ENCODE results near the gene CYP27B1.
"Not testable (repeated sequence)": the region's sequence is repeated elsewhere in the genome, so short reads cannot be mapped to it uniquely, and the experiment has no call there.

The CYP27B1 gene

DNA sequence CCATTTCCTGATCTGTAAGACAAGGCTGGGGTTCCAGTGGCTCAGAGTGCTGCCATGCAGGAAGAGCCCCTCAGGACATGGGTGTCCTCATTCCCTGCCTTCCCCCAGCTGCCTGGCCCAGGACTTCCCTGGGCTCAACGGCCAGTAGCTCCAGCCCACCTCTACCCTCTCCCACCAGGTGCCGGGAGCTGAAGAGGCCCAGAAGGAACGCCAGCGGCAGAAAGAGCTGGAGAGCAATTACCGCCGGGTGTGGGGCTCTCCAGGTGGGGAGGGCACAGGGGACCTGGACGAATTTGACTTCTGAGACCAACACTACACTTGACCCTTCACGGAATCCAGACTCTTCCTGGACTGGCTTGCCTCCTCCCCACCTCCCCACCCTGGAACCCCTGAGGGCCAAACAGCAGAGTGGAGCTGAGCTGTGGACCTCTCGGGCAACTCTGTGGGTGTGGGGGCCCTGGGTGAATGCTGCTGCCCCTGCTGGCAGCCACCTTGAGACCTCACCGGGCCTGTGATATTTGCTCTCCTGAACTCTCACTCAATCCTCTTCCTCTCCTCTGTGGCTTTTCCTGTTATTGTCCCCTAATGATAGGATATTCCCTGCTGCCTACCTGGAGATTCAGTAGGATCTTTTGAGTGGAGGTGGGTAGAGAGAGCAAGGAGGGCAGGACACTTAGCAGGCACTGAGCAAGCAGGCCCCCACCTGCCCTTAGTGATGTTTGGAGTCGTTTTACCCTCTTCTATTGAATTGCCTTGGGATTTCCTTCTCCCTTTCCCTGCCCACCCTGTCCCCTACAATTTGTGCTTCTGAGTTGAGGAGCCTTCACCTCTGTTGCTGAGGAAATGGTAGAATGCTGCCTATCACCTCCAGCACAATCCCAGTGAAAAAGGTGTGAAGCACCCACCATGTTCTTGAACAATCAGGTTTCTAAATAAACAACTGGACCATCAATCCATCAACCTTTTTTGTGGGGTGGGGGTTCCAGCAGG is 46.0 kb downstream of the CYP27B1 start:
- no peak for DNase-seq

- DNase-seq: no peak
Measured at GRCh38 chr12:57719777-57720605, 46.9 kb downstream of the CYP27B1 start.

DNA sequence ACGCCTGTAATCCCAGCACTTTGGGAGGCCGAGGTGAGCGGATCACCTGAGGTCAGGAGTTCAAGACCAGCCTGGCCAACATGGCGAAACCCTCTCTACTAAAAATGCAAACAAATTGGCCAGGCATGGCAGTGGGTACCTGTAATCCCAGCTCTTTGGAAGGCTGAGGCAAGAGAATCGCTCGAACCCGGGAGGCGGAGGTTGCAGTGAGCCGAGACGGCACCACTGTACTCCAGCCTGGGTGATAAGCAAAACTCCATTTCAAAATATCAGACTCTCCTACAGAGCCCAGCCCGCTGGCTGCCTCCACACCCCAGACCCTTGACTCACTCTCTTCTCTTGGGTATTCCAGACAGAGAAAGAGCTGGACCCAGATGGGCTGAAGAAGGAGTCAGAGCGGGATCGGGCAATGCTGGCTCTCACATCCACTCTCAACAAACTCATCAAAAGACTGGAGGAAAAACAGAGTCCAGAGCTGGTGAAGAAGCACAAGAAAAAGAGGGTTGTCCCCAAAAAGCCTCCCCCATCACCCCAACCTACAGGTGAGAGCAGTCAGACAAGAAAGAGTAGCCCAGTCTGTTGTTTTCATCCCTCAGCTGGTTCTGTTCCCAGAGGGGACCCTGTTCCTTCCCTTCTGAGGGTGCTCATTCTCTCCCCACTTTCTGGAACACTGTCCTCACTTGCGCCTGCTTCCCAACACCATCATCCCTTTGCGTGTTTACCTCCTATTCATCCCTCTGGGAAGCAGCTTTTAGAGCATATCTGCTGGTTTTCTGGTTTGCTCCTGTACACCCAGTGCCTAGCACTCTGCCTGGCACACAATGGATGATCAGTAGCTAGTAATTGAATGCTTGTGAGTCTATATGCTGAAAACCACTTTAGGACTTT is 48.0 kb downstream of the CYP27B1 start:
- no peak for DNase-seq

DNA sequence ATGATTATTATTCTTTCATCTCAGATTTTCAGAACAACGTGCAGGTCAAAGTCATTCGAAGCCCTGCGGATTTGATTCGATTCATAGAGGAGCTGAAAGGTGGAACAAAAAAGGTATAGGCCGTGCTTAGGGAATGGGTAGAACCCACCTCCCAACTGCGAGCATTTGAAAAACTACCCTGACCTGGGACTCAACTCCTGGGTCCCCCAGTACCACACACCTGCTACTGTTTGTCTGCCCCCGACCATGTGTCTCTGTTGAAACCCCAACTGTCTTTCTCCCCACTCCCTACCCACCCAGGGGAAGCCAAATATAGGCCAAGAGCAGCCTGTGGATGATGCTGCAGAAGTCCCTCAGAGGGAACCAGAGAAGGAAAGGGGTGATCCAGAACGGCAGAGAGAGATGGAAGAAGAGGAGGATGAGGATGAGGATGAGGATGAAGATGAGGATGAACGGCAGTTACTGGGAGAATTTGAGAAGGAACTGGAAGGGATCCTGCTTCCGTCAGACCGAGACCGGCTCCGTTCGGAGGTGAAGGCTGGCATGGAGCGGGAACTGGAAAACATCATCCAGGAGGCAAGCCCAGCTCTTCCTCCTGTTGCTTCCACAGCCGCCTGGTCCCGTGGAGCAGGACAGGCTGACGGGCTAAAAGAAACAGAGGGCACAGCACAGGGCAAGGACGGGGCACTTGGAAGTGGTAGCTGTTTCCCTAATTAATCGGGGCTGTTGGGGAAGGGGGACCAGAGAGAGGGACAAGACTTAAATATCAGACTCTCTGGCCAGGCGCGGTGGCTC is 48.8 kb downstream of the CYP27B1 start:
- DNase-seq: no peak

- DNase-seq: no peak
Measured at GRCh38 chr12:57717131-57717530, 49.7 kb downstream of the CYP27B1 start.

DNA sequence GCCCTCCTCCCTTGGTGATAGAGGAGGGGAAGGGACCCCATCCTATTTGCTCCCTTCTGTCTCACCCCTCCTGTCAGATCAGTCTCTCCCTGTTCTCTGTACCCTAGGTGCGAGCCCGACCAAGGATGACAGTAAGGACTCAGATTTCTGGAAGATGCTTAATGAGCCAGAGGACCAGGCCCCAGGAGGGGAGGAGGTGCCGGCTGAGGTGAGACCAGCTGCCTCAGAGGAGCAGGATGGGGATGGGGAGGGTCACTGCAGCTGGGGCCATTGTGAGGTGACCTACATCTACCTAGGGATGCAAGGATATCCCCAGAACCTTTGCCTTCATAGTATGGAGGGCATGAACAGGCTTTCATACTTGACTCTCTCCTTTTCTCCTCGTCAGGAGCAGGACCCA is 50.6 kb downstream of the CYP27B1 start:
- DNase-seq: no peak

- DNase-seq: no peak
Measured at GRCh38 chr12:57715786-57716185, 51.1 kb downstream of the CYP27B1 start.

- not testable (repeated sequence) for DNase-seq
Measured at GRCh38 chr12:57715036-57715748, 51.7 kb downstream of the CYP27B1 start.

GRCh38 chr12:57713209-57713608 is 53.7 kb downstream of the CYP27B1 start:
- DNase-seq: no peak

DNA sequence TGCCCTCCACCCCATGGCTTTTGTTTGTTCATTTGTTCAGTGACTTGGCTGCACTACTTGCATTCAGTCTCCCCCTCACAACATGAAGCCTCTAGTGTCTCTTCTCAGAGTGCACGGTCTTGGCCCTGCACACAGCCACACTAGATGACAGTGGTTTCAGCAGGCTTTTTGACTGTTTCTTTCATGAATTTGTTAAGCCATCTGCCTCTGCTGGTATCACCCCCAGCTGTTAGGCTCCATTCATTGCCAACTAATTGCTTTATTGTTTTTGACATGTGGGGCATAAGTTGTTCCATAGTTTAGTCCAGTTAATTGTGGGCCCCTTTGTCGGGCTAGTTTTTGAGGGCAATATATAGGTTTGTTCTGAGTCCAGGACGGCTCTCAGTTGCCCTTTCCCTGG is 54.2 kb downstream of the CYP27B1 start:
- no peak for DNase-seq

All from RPMI8226 (cell line).